SW480 (cell line): ENCODE measurements around the gene VIPR1.
A peak's percentile ranks its signal among the peaks of the same experiment; 100 is the strongest.
"Not testable (repeated sequence)": the region's sequence is repeated elsewhere in the genome, so short reads cannot be mapped to it uniquely, and the experiment has no call there.

Experiments
- DNase-seq: peaks from one replicate; pipeline ENCODE4 v3.0.0-alpha.2; 2016; ENCODE audit warnings: low spot score

Gene VIPR1

GRCh38 chr3:42533161-42533897, 30.9 kb downstream of the VIPR1 start:
- no peak for DNase-seq

DNA sequence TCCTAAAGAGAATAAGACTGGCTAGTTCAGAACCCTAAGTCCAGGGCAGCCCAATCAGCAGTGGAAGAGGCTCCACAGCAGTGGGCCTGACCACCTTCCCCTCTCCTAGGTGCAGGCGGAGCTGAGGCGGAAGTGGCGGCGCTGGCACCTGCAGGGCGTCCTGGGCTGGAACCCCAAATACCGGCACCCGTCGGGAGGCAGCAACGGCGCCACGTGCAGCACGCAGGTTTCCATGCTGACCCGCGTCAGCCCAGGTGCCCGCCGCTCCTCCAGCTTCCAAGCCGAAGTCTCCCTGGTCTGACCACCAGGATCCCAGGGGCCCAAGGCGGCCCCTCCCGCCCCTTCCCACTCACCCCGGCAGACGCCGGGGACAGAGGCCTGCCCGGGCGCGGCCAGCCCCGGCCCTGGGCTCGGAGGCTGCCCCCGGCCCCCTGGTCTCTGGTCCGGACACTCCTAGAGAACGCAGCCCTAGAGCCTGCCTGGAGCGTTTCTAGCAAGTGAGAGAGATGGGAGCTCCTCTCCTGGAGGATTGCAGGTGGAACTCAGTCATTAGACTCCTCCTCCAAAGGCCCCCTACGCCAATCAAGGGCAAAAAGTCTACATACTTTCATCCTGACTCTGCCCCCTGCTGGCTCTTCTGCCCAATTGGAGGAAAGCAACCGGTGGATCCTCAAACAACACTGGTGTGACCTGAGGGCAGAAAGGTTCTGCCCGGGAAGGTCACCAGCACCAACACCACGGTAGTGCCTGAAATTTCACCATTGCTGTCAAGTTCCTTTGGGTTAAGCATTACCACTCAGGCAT, 33.7 kb downstream of the VIPR1 start:
- peak; percentile 61 for DNase-seq

DNA sequence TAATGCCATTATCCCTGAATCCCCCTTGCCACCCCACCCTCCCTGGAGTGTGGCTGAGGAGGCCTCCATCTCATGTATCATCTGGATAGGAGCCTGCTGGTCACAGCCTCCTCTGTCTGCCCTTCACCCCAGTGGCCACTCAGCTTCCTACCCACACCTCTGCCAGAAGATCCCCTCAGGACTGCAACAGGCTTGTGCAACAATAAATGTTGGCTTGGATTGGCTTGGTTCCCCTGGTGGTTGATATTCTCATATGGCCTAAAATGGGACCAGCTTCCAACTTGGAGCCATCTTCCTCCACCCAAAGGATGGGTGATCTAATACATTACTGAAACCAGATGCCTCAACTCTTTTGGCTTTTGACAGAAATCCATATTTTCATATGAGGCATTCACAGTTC, 34.9 kb downstream of the VIPR1 start:
- DNase-seq: no peak

DNA sequence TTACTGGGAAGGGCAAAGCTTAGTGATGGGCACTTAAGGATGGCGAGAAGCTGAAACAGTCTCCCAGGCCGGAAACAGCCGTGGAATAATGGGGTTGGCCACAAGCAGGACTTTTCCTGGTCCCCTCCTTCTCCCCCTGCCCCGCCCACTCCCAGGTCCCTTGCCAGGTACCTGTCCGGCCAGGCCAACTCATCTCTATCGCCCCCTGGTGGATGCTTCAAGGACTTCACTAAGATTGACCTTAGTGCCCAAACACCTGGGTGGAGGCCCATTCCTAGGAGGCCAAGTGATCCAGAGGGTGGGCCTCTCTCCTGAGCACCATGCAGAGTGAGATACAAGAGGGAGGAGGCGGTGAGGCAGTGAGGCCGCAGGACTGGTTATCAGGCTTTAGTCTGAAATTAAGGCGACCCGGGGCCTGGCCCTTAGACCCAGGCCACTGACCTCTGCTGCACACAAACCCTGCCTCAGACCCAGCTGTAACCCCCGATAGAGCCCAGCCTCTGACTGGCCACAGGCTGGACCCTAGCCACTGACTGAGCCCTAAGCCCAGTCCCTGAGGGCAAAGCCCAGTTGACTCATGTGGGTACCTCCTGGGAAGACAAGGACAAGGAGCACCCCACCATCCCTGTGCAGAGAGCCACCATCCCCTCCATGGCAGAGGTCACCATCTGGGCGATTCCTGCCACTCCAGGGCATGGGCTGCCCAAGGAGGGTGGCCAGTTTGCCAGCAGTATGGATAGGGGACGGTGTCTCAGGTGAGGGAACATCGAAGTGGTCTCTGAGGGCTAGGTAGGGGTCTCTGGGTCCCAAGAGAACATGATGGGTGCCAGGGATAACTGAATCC, 37.6 kb downstream of the VIPR1 start:
- DNase-seq: peak; percentile 44

- DNase-seq: no peak
Observed at GRCh38 chr3:42541079-42541478, 38.6 kb downstream of the VIPR1 start.

DNA sequence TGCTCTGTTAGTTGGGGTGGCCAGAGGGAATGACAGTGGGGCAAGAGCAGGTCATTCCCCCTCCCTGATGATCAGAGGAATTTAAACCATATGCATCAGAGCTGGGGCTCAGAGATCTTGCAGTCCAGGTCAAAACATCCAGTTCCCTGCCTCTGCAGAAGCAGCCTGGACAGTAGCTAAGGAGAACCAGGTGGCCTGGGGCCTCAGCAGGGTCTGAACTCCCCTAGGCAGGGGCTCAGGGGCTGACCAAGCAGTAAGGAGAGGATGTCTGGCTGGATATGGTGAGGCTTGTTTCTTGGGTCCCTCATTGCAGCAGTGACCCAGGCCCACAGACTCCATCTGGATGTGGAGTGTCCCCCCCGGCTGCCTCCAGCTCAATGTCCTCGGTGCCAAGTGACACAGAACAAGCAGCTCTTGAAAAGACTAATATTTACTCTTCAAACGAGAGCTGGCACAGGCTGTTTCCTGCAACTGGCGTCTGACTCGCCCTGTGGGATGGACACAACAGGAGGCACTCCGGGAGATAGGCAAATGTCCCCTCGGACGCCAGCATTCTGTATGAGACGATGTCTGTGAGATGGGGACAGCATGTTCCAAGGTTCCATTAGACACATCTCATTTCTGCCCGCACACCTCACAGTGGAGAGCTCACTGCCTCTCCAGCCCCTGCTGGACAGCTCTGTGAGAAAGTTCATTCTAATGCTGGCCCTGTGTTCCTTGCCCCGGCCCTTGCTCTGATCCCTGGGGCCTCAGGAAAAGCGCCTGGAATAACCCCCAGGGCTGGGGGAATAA, 42.2 kb downstream of the VIPR1 start:
- no peak for DNase-seq

DNA sequence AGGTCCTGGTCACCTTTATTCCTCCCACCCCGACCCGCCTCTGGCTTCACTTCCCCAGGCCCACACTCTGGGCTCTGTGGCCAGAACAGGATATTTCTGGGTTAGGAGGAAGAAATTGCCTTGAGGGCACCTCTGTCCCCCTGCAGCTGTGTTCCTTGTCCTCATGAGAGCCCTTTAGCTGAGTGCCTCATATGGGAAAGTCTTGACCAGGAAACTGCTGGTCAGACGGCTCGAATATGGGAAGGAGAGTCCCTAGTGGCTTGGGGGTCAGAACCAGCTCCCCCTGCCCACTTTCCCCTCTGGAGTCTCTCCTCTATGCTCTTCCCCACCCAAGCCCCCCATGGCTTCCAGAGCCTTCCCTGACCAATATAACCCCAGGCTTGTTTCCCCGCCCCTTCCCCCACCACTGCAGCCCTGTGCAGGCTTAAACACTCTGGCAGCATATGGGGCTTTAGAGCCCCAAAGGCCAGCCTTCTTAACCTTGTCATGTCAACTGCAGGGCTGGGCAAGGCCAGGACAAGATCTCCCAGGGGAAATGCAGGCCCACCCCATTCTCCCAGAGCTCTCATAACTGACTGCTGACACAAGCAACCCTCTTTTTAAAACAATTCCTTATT, 42.9 kb downstream of the VIPR1 start:
- no peak for DNase-seq

GRCh38 chr3:42546691-42547213, 44.3 kb downstream of the VIPR1 start:
- no peak for DNase-seq

GRCh38 chr3:42547401-42547945, 45.0 kb downstream of the VIPR1 start:
- peak; percentile 47 for DNase-seq

GRCh38 chr3:42549131-42549530, 46.7 kb downstream of the VIPR1 start:
- DNase-seq: no peak

GRCh38 chr3:42550250-42550649, 47.8 kb downstream of the VIPR1 start:
- no peak for DNase-seq

DNA sequence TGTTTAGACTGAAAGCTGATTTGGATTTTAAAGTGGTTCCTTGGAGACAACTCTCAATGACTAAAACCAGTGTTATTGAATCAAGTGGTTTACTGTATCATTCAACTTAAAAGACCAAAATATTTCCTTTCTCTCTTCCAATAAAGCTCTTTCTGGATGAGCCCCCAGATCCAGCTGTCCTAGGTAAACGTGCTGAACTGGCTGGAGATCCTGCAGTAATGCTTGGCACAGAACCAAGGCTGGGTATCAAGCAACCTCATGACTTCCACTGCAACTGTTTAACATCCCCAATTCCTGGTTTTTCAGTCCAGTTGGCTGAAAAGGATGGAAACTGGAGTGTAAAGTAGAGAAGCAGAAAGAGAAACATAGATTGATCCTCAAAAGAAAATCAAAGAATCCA, 50.4 kb downstream of the VIPR1 start:
- no peak for DNase-seq

- peak; percentile 88 for DNase-seq
Observed at GRCh38 chr3:42556089-42556632, 53.7 kb downstream of the VIPR1 start.

GRCh38 chr3:42556817-42557216, 54.4 kb downstream of the VIPR1 start:
- DNase-seq: not testable (repeated sequence)

DNA sequence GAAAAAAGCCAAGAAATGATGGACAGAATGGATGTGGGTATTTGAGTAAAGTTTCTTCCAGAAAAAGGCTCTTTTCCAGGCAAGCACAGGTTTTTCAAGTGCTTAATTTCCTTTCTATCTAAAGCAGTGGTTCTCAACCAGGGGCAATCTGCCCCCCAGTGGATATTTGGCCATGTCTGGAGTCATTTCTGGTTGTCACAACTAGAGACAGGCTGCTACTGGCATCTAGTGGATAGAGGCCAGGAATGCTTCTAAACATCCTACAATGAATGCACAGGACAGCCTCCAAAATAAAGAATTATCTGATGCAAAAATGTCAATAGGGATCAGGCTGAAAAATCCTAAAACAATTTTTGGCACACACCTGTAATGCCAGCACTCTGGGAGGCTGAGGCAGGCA, 55.4 kb downstream of the VIPR1 start:
- peak; percentile 46 for DNase-seq

- DNase-seq: no peak
Observed at GRCh38 chr3:42562047-42562907, 59.8 kb downstream of the VIPR1 start.

GRCh38 chr3:42569593-42570142, 67.2 kb downstream of the VIPR1 start:
- no peak for DNase-seq

- DNase-seq: peak; percentile 41
Observed at GRCh38 chr3:42572278-42572677, 69.8 kb downstream of the VIPR1 start.

GRCh38 chr3:42575137-42575741, 72.8 kb downstream of the VIPR1 start:
- DNase-seq: no peak
